Coronary artery (tissue), 2 donors: ENCODE measurements around the gene ASPHD1.
"Not testable (repeated sequence)": the region's sequence is repeated elsewhere in the genome, so short reads cannot be mapped to it uniquely, and the experiment has no call there.

Experiments used
- DNase-seq: peaks from one replicate; pipeline ENCODE4 v3.0.0-alpha.2; 2017; ENCODE audit warnings: low spot score
- H3K27ac ChIP-seq, 2 donors: fragments of 200-600 bp; sonication (generic); one replicate each; pipeline ENCODE4 v1.5.1; 2016 to 2019
- H3K4me3 ChIP-seq: fragments of 200-600 bp; sonication (generic); 2 replicates; pipeline ENCODE4 v1.5.1; 2016; ENCODE audit warnings: mild to moderate bottlenecking, moderate library complexity
- CTCF ChIP-seq: fragments of 200-600 bp; sonication (generic); IDR thresholded peaks from one replicate; pipeline ENCODE4 v1.5.1; 2019; ENCODE audit warnings: antibody characterized with exemption

ASPHD1 gene

GRCh38 chr16:29877266-29877961 is 22.9 kb upstream of the ASPHD1 start:
- Histone ChIP-seq H3K4me3 (peak overlapping the region; percentile 35), H3K27ac (no peak overlapping the region)
- DNase-seq = no peak
- no peak for TF ChIP-seq CTCF

- Histone ChIP-seq H3K27ac (no peak overlapping the region), H3K4me3 (no peak overlapping the region)
- TF ChIP-seq CTCF = no peak
- no peak for DNase-seq
These were observed 22.1 kb upstream of the ASPHD1 start for GRCh38 chr16:29878172-29878571.

- Histone ChIP-seq H3K27ac (no peak overlapping the region), H3K4me3 (no peak overlapping the region)
- no peak for TF ChIP-seq CTCF
- DNase-seq = no peak
These were observed 19.2 kb upstream of the ASPHD1 start for GRCh38 chr16:29881050-29881449.

GRCh38 chr16:29883987-29884386 is 16.3 kb upstream of the ASPHD1 start:
- DNase-seq = no peak
- no peak overlapping the region for H3K27ac ChIP-seq
- H3K4me3 ChIP-seq = no peak overlapping the region
- TF ChIP-seq CTCF = no peak

GRCh38 chr16:29889372-29889771 is 10.9 kb upstream of the ASPHD1 start:
- H3K4me3 ChIP-seq, H3K27ac ChIP-seq, DNase-seq: not testable (repeated sequence)

- DNase-seq = no peak
- no peak for TF ChIP-seq CTCF
- H3K27ac ChIP-seq = no peak overlapping the region
- H3K4me3 ChIP-seq = no peak overlapping the region
These were observed 8.5 kb upstream of the ASPHD1 start for GRCh38 chr16:29891525-29892457.

GRCh38 chr16:29892458-29892813 is 7.9 kb upstream of the ASPHD1 start:
- TF ChIP-seq CTCF = no peak
- no peak for DNase-seq
- Histone ChIP-seq H3K4me3 (no peak overlapping the region), H3K27ac (no peak overlapping the region)
